ENCODE results near the gene SARM1. TPM values are rescaled to one million over a fixed set of nuclear protein-coding genes. Genes with fewer than 3 reads are reported as not detected.

SARM1 gene
- total and polyA plus RNA-seq, 2 of the 8 experiments (the other 6 are each of a cell fraction or from before 2014, with no cell fraction given) = 5.8 to 9.2 TPM

GRCh38 chr17:28412099-28412498, 40.6 kb downstream of the SARM1 start (continued):
- TF ChIP-seq NANOG (IDR thresholded peaks at IDR 0.05; ENCODE audit: insufficient read depth, low read depth, low read length, poor library complexity, severe bottlenecking) = no peak
- no peak for TF ChIP-seq CHD7 (IDR thresholded peaks at IDR 0.05; ENCODE audit: insufficient replicate concordance, low read length)
- TF ChIP-seq SP2 (IDR thresholded peaks at IDR 0.05; ENCODE audit: low read length) = no peak
- no peak for TF ChIP-seq RXRA (IDR thresholded peaks at IDR 0.05; ENCODE audit: insufficient read depth, low read depth, low read length)
- no peak for TF ChIP-seq KDM4A (IDR thresholded peaks at IDR 0.05; ENCODE audit: low read depth, low read length, severe bottlenecking)
- TF ChIP-seq TAF7 (optimal IDR thresholded peaks at IDR 0.05; ENCODE audit: borderline replicate concordance, low read depth, low read length) = no peak
- no peak for TF ChIP-seq GABPA (IDR thresholded peaks at IDR 0.05; ENCODE audit: borderline replicate concordance, insufficient read depth, low read length)
- no peak for TF ChIP-seq TEAD4 (IDR thresholded peaks at IDR 0.05; ENCODE audit: low read depth, low read length)
- TF ChIP-seq SP4 (IDR thresholded peaks at IDR 0.05; ENCODE audit: low read length) = no peak

Data from H1 (cell line).